HG03520 (cell line): ENCODE data around the gene VRK2.
"Not testable (repeated sequence)": the region's sequence is repeated elsewhere in the genome, so short reads cannot be mapped to it uniquely, and the experiment has no call there.

ENCODE experiments used
- ATAC-seq: cut with Tn5 transposase; IDR thresholded peaks from one replicate; pipeline ENCODE4 v1.9.1; 2021; ENCODE audit warnings: mild to moderate bottlenecking, moderate library complexity; ENCODE audit not compliant: unreplicated experiment

The VRK2 gene

DNA sequence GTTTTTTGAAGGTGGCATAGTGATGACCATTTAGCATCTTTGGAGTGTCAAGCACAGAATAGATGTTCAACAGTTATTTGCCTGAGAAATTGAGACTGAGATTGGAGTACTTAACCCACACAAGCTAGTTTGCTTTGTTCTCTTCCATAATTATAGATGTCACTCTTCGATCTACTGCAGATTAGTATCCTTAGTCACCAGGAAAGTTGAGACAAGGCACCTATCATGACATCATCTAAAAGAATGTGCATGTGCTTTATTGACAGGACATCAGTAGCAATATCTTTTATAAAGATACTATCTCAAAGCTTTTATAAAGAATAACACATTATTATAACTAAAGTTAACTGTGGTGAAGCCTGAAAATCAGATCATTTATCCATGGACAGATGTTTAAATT, 6.4 kb downstream of the VRK2 start:
- ATAC-seq, result no peak

DNA sequence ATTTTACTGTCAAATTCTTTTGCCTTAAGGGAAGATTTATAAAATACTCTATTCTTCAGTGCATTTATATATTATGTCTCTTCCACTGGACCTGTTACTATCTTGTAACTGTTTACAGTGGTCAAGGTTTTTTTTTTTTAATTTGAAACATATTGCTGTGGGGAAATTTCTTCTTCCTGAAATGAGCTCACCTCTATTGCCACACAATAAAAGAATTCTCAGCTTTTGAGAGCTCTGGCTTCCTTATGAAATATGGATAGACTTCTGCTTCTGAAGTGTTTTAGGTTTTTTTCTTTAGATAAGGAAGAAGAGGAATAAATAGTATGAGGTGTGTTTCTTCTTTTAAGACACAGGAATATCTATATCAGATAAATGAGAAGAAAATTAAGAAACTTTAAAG, 7.7 kb downstream of the VRK2 start:
- no peak for ATAC-seq

DNA sequence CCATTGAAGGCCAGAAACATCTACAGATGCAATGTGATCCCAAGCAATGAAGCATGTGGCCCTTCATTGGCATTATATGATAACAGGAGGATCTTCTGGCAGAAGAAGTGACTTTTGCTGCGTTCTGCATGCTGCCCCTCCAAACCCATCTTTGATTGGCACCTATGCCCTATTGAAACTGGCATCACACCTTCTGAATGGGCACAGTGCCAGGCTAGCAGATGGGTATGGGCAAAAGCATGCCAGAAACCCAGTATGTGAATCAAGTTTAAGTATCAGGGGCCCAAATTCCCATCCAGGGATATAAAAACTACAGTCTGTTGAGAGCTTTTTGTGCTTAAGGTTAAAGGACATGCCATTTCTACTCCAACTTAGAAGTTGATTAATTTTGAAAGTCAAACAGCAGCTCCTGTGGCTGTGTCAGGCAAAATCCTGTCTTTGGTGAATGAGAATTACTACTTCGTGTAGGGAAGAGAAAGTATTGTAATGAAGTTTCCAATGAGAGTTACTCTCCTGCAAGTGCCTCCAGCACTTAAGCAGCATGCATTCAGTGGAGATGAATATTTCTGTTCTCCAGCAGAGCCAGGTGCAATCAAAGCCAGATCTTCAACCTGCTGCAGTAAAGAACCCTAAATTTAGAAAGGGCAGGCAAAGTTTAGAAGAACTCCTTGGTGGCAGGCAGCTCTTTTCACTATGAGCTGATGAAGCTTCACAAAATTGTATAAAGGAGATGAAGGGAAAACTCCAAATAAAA, 8.6 kb downstream of the VRK2 start:
- no peak for ATAC-seq

DNA sequence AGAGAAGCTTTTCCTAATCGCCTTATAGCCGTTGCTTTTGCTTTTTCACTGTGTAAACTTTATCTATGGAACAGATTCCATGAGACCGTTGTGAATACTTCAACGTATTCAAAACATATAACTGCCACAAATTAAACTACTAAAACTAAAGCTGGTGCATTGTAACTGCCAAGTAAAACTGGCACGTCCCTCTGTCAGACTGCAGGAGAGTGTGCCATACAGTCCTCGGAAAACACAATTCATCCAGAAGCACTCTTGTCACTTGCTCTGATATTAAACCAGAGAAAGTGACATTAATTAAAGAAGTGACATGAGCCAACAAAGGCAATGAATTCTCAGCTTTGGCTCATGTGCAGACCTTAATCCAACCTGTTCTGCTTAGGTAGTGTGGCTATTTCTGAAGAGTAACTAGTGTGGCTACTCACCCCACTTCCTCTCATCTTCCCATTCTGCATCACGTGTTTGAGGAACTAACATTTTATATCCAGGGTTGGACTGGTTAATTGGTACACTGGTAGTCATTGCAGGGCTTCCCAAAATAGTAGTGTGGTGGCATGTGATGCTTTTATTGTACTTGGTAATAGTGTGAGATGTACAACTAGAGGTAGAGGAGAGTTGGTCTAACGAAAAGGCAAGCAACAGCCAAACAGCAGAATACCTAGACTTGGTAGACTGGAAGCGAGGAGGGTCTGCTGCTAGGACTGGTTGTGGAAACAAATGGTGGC, 9.7 kb downstream of the VRK2 start:
- ATAC-seq, result no peak

DNA sequence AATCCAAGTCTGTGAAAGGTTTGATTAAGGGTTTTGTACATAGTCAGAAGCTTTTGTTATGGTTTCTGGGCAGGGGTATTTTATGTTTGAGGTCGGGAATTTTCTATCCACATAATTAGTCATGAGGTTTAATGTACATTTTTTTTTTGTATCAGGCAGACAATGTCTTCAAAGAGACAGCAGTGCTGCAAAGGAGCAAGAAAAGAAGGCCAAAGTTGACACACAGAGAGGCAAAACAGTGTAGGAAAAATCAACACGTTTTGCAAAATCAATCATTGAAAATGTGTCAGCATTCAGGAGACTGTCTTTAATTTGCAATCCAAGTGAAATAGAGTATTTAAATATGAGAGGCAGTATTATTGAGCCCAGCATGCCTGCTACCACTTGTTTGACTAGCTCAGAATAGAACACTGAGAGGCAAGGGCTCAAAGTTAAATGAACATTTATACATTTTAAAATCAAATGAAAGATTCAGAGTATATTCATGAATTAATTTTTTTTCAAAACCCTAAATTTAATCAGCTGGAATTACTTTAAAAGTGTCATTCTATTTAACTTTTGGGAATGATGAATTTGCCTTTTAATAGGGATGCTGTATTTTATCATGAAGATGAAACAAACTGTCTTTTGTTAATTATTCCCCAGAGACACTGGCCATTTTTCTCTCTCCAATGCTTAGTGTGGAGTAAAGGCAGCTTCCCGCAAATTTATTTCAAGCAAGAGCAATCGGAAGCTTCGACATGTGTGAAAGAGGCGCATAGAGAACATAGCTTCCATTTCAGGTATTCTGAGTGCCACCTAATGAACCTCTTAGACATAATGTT, 11.3 kb downstream of the VRK2 start:
- ATAC-seq, result no peak

DNA sequence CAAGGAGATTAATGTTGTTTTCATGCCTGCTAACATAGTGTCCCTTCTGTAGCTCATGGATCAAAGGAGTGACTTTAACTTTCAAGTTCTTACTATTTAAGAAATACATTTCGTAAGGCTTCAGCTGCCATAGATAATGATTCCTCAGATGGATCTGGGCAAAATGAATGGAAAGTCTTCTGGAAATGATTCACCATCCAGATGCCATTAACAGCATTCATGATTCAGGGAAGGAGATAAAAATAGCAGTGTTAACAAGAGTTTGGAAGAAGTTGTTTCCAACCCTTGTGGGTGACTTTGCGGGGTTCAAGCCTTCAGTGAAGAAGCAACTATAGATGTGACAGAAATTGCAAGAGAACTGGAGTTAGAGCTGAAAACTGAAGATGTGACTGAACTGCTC, 17.0 kb downstream of the VRK2 start:
- no peak for ATAC-seq

DNA sequence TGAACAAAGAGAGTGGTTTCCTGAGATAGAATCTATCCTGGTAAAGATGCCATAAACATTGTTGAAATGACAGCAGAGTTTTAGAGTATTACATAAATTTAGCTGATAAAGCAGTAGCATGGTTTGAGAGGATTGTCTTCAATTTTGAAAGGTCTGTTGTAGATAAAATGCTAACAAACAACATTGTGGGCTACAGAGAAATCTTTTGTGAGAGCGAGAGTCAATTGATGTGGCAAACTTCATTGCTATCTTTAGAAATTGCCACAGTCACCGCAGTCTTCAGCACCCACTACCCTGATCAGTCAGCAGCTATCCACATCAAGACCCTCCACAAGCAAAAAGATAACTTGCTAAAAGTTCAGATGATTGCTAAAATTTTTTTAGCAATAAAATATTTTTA, 17.5 kb downstream of the VRK2 start:
- ATAC-seq, result peak; percentile 47

DNA sequence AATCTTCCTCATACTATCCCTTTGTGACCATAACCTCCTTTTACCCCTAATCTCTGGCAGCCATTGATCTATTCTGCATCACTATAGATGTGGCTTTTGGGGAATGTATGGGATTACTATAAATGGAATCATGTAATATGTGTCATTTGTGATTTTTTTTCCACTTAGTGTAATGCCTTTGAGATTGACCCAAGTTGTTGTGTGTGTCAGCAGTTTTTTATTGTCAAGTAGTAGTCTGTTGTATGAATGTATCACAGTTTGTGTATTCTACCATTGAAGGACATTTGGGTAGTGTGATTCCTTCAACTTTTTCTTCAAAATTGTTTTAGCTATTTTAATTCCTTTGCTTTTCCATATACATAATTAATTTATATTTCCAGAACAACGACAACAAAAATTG, 18.6 kb downstream of the VRK2 start:
- ATAC-seq, result no peak

DNA sequence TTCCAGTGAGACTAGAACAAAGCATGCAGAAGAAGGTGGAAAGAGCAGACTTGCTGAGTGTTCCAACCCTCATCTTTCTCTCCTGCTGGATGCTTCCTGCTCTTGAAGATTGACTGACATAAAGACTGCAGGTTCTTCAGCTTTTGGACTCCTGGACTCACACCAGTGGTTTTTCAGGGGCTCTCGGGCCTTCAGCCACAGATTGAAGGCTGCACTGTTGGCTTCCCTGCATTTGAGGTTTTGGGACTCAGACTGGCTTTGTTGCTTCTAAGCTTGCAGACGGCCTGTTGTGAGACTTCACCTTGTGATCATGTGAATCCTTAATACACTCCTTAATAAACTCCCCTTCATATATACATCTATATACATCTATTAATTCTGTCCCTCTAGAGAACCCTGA, 20.4 kb downstream of the VRK2 start:
- ATAC-seq, result no peak

DNA sequence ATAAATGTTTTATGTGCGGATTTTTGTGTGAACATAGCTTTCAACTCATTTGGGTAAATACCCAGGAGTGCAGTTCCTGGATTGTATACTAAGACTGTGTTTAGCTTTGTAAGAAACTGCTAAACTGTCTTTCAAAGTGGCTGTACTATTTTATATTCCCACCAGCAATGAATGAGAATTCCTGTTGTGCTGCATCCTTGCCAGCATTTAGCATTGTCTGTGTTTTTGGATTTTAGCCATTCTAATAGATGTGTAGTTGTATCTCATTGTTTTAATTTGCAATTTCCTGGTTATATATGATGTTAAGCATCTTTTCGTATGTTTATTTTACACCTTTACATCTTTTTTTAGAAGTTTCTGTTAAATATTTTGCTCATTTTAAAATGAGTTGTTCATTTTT, 24.2 kb downstream of the VRK2 start:
- no peak for ATAC-seq

DNA sequence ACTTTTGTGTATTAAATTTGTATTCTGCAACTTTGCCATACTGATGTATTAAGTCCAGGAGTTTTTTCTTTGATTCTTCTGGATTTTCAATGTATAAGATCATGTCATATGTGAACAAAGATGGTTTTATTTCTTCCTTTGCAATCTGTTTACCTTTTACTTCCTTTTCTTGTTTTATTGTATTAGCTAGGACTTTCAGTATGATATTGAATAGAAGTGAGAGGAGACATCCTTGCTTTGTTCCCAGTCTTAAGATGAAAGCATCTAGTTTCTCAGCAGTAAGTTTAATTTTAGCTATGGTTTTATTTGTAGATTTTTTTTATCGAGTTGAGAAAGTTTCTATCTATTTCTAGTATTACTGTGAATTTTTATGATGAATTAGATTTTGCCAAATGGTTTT, 25.5 kb downstream of the VRK2 start:
- ATAC-seq, result no peak

DNA sequence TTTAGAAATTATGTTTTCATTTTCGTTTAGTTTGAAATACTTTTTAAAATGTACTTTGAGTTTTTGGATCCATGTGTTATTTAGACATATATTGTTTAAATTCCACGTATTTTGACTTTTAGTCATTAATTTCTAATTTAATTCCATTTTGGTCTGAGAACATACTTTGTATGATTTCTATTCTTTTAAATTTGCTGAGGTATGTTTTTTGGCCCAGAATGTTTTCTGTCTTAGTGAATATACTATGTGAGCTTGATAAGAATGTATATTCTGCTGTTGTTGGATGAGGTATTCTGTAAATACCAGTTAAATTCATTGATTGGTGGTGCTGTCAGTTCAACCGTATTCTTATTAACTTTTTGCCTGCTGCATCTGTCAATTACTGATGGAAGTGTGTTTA, 26.4 kb downstream of the VRK2 start:
- no peak for ATAC-seq

DNA sequence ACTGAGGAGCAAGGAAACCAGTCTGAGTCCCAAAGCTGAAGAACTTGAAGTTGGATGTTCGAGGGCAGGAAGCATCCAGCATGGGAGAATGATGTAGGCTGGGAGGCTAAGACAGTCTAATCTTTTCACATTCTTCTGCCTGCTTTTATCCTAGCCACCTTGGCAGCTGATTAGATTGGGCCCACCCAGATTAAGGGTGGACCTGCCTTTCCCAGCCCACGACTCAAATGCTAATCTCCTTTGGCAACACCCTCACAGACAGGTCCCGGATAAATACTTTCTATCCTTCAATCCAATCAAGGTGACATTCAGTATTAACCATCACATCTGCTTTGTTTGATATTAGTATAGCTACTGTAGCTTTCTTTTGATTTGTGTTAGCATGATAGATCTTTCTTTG, 27.1 kb downstream of the VRK2 start:
- no peak for ATAC-seq

DNA sequence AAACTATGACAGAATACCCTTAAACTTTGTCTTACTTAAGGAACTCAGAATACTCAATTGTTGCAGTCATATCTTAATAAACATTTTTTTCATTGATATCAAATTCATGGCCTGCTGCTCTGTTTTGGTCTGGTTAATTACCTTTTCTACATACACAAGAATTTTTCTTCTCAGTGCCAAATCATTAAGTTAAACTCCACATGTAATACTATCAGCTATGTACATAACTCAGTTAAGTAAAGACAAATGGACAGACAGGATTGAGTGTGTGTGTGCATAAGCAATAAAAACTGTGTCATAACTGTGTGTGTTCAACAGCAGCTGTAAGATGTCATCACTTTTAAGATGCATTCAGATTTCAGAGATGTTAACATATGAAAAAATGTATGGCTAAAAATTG, 34.4 kb downstream of the VRK2 start:
- ATAC-seq, result no peak

DNA sequence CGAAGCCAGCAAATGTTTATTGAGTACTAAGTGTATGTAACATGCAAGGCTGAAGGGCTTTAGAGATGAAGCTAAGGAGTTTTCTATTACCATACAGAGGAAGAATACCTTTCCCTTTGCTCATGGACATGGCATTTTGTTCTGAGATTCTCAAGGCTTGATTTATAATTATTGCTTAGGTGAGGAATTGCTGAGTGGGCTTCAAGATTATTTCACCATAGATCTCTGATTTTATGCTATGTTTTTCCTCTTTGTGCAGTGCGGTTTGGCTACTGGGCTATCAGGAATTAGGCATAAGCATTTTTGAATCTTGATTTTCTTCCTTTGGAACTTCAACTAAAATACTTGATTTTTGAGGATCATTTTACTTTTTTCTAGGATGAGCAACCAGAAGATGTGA, 42.5 kb downstream of the VRK2 start:
- no peak for ATAC-seq

DNA sequence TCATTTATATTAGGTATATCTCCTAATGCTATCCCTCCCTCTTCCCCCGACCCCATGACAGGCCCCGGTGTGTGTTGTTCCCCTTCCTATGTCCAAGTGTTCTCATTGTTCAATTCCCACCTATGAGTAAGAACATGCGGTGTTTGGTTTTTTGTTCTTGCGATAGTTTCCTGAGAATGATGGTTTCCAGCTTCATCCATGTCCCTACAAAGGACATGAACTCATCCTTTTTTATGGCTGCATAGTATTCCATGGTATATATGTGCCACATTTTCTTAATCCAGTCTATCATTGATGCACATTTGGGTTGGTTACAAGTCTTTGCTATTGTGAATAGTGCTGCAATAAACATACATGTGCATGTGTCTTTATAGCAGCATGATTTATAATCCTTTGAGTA, 46.2 kb downstream of the VRK2 start:
- ATAC-seq, result not testable (repeated sequence)

DNA sequence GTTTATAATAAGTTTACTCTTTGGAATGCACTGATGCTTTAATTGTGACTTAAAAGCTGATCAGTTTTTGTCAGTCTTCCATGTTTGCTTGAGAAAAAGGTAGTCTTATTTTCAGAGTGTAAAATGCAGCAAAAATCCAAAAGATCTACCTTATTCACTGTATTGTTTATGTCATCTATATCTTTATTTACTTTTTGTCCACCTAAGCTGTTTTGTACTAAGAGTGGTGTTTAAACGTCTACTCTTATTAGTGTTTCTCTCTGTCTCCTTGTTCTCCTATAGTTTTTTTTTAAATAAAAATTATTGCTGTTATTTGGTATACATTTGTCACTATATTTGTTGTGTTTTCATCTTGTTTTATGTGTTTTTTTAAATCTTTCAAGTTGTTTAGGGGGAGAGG, 50.4 kb downstream of the VRK2 start:
- ATAC-seq, result no peak

DNA sequence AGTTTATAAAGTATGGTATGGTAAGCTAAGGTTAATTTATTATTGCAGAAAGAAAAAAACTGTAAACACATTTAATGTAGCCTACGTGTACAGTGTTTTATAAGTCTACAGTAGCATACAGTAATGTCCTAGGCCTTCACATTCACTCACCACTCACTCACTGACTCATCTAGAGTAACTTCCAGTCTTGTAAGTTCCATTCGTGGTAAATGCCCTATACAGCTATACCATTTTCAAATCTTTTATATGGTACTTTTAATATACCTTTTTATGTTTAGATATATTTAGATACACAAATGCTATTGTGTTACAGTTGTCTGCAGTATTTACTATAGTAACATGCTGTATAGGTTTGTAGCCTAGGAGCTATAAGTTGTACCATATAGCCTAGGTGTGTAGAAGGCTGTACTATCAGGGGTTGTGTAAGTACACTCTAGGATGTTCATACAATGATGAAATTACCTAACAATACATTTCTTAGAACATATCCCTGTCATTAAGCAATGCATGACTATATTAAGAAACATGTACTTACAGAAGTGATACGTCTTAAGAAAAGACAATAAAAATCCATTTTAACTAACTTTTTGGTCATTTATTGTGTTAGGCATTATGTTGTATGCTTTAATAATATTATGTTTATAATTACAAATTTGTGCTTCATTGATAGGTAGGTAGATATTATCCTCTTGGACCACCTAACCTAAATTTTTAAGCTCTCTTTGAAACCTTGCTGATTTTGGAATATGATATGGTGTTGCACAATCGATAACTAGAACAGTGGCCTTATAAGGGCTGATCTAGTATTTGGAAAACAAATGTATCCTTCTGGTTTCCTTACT, 51.9 kb downstream of the VRK2 start:
- no peak for ATAC-seq

DNA sequence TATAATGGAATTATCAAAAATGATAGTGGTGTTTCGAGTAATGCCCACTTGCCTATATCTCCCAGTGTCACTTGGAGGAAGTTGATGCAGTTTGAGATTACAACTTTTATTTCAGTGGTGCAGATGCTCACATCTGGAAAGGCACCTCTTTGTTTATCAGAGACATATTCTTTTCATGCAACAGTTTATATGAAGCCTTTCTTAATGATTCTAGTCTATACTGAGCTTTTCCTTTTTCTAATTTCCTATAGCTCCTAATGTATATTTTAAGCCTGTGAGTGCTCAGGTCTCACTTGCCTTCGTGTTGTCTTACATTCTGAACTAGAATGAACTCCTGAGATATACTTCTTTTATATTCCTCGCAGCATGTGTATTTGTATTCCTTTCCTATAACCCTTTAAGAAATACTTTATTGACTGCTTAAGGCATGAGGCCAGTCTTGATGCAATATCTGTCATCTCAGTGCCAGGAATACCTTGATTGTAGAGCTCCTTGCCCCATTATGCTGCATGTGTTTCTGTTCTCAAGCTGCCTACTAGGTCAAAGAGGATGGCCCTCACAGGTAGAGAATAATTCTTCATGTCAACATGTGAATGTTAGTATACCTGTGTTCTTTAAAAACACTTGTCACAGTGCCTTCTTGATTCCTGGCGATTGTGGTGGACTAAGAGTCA, 52.6 kb downstream of the VRK2 start:
- no peak for ATAC-seq

DNA sequence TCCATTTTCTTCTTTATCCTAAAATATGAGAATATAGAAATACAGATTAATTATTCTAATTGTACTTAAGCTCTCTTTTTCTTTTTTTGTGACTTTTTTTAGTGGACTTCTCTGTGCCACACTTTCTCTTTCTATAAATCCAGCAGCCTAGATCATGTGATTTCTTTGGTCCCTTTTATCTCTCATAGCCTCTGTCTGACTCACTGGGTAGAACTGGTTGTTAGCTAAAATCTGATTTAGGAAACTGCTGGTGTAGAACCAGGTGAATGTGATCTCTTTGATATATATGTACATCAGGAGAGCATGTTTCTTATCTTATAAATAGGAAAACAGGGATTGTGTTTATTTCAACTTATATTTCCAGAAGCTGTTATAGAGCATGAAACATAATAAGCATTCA, 54.9 kb downstream of the VRK2 start:
- no peak for ATAC-seq
